Measurements from ENCODE around the gene THOC1. TPM values are rescaled to one million over a fixed set of nuclear protein-coding genes. Genes with fewer than 3 reads are reported as not detected.

The THOC1 gene
- total and polyA plus RNA-seq, 3 donors from 2014 or later, result 41.6 to 82.2 (median 79.7) TPM

DNA sequence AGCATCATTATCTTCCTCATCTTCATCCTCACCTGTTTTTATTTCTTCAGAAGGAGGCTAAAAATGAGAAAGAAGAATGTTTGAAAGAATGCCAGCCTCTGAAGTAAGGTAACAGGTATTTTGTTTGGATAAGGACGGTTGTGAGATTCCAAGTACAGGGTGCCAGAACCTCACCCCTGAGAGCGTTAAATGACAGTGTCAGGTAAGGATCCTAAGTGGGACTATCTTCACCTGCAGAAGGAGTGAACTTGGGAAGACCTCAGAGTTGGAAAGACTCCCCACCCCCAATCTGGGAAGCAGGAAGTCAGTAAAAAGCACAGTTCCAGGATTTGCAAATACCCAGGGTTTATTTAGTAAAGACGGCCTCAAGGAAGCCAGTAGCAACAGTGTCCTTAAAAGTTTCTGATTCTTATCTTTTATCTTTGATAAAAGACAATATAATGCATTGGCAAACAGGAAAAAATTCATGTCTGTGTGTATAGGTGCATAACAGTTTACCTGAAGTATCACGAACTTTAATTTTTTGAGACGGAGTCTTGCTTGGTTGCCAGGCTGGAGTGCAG lies 52.3 kb downstream of the THOC1 start:
- TF ChIP-seq POLR2A (IDR thresholded peaks at IDR 0.05) (no peak), CTCF (IDR thresholded peaks at IDR 0.05) (no peak)
- Histone ChIP-seq H3K27me3 (no peaks in the 10 kb centered on the region), H3K4me1 (no peaks in the 10 kb centered on the region), H3K9me3 (no peaks in the 10 kb centered on the region), H3K4me3 (no peak overlapping the region), H3K27ac (no peak overlapping the region), H3K36me3 (ENCODE audit: low read depth, missing control alignments) (no peaks in the 10 kb centered on the region)
- intact Hi-C loops (cut with DNase I; ENCODE audit: low total_unique reads), result no loop called here
- 88% methylated on average over 5 of the region's 5 CpGs for WGBS, 2 donors
- DNase-seq, result no peak

DNA sequence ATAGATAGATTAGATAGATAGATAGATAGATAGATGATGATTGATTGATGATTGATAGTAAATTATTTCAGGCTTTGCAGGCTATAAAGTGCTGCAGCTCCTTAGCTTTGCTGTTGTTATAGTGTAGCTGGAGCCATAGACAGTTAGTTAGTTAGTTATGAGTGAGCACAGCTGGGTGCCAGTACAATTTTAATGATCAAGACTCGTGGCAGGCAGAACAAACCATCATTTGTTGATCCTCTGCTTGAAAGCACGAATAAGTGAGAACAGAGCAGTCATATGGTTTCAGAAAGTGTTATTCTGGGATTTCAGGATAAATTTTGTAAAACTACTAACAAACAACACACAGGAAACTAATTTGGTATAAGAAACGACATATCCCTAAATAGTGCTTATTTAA lies 53.9 kb downstream of the THOC1 start:
- no peaks in the 10 kb centered on the region for H3K9me3 ChIP-seq
- H3K27ac ChIP-seq, result no peak overlapping the region
- 69 to 76% methylated on average over 3 of the region's 3 CpGs for WGBS, 2 donors
- no peaks in the 10 kb centered on the region for H3K4me1 ChIP-seq
- intact Hi-C loops (cut with DNase I; ENCODE audit: low total_unique reads), result no loop called here
- H3K4me3 ChIP-seq, result no peak overlapping the region
- H3K36me3 ChIP-seq (ENCODE audit: low read depth, missing control alignments), result no peaks in the 10 kb centered on the region
- TF ChIP-seq CTCF (IDR thresholded peaks at IDR 0.05), result no peak
- TF ChIP-seq POLR2A (IDR thresholded peaks at IDR 0.05), result no peak
- H3K27me3 ChIP-seq, result no peaks in the 10 kb centered on the region
- DNase-seq, result no peak

- H3K27ac ChIP-seq, result no peak overlapping the region
- DNase-seq, result no peak
- no peaks in the 10 kb centered on the region for H3K9me3 ChIP-seq
- H3K4me1 ChIP-seq, result no peaks in the 10 kb centered on the region
- 84 to 93% methylated on average over 4 of the region's 4 CpGs for WGBS, 2 donors
- TF ChIP-seq POLR2A (IDR thresholded peaks at IDR 0.05) (no peak), CTCF (IDR thresholded peaks at IDR 0.05) (no peak)
- intact Hi-C loops (cut with DNase I; ENCODE audit: low total_unique reads), result no loop called here
- no peaks in the 10 kb centered on the region for H3K36me3 ChIP-seq (ENCODE audit: low read depth, missing control alignments)
- no peaks in the 10 kb centered on the region for H3K27me3 ChIP-seq
- H3K4me3 ChIP-seq, result no peak overlapping the region
Observed at GRCh38 chr18:213505-213904, 54.3 kb downstream of the THOC1 start.

DNA sequence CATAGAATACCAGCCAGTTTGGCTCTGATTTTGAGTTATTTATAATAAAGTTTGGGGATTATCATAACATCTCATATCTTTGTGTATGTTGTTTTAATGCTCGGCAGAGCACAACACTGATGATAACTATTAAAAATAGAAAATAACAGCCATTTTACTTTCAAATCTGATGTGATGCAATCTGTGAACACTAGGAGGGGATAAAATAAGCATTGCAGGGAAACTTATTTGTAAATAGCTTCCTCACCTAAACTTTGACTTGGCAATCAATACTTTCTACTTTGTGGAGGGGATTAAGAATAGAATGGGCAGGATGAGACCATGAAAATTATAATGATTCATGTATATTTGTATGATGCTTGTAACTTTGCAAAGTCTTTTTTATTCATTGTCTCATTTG lies 55.1 kb downstream of the THOC1 start:
- no peak for TF ChIP-seq CTCF (IDR thresholded peaks at IDR 0.05)
- no peak for TF ChIP-seq POLR2A (IDR thresholded peaks at IDR 0.05)
- WGBS, 2 donors, result 53 to 76% methylated on average over 1 of the region's 1 CpG
- intact Hi-C loops (cut with DNase I; ENCODE audit: low total_unique reads), result no loop called here
- no peak overlapping the region for H3K27ac ChIP-seq
- no peak overlapping the region for H3K4me3 ChIP-seq
- no peaks in the 10 kb centered on the region for H3K27me3 ChIP-seq
- DNase-seq, result no peak
- H3K4me1 ChIP-seq, result no peaks in the 10 kb centered on the region
- no peaks in the 10 kb centered on the region for H3K9me3 ChIP-seq
- no peaks in the 10 kb centered on the region for H3K36me3 ChIP-seq (ENCODE audit: low read depth, missing control alignments)

GRCh38 chr18:211582-211981 lies 56.3 kb downstream of the THOC1 start:
- Histone ChIP-seq H3K36me3 (ENCODE audit: low read depth, missing control alignments) (no peaks in the 10 kb centered on the region), H3K9me3 (no peaks in the 10 kb centered on the region), H3K4me3 (no peak overlapping the region), H3K27ac (no peak overlapping the region), H3K27me3 (no peaks in the 10 kb centered on the region), H3K4me1 (no peaks in the 10 kb centered on the region)
- DNase-seq, result no peak
- intact Hi-C loops (cut with DNase I; ENCODE audit: low total_unique reads), result no loop called here
- no peak for TF ChIP-seq POLR2A (IDR thresholded peaks at IDR 0.05)
- TF ChIP-seq CTCF (IDR thresholded peaks at IDR 0.05), result no peak
